NCI-H146 treated with DMSO at 0.1 percent for 48 hours (cell line): Measurements from ENCODE around the gene PPP6R3.
A peak's percentile ranks its signal among the peaks of the same experiment; 100 is the strongest.
"Not testable (repeated sequence)": the region's sequence is repeated elsewhere in the genome, so short reads cannot be mapped to it uniquely, and the experiment has no call there.

Experiments
- DNase-seq: peaks from one replicate; lab custom pipeline; 2025; ENCODE audit not compliant: unreplicated experiment; lab: John Stamatoyannopoulos, UW

The PPP6R3 gene

GRCh38 chr11:68436162-68436888 is 24.2 kb upstream of the PPP6R3 start:
- no peak for DNase-seq

GRCh38 chr11:68436985-68437926 is 23.3 kb upstream of the PPP6R3 start:
- no peak for DNase-seq

GRCh38 chr11:68437927-68438657 is 22.5 kb upstream of the PPP6R3 start:
- no peak for DNase-seq

GRCh38 chr11:68438658-68439259 is 21.8 kb upstream of the PPP6R3 start:
- no peak for DNase-seq

GRCh38 chr11:68439355-68440065 is 21.0 kb upstream of the PPP6R3 start:
- no peak for DNase-seq

- DNase-seq, result peak; percentile 5
These were observed 20.3 kb upstream of the PPP6R3 start for GRCh38 chr11:68440224-68440623.

- DNase-seq, result peak; percentile 91
These were observed 18.9 kb upstream of the PPP6R3 start for GRCh38 chr11:68441466-68442230.

- DNase-seq, result peak; percentile 21
These were observed 18.1 kb upstream of the PPP6R3 start for GRCh38 chr11:68442433-68442832.

- DNase-seq, result no peak
These were observed 16.0 kb upstream of the PPP6R3 start for GRCh38 chr11:68444566-68444965.

GRCh38 chr11:68445531-68446035 is 15.0 kb upstream of the PPP6R3 start:
- no peak for DNase-seq

GRCh38 chr11:68446046-68446725 is 14.4 kb upstream of the PPP6R3 start:
- no peak for DNase-seq

- DNase-seq, result peak; percentile 10
These were observed 13.3 kb upstream of the PPP6R3 start for GRCh38 chr11:68447015-68447801.

- DNase-seq, result not testable (repeated sequence)
These were observed 12.6 kb upstream of the PPP6R3 start for GRCh38 chr11:68447914-68448313.

GRCh38 chr11:68448604-68449011 is 11.9 kb upstream of the PPP6R3 start:
- DNase-seq, result no peak

GRCh38 chr11:68449951-68450350 is 10.6 kb upstream of the PPP6R3 start:
- no peak for DNase-seq

- no peak for DNase-seq
These were observed 9.8 kb upstream of the PPP6R3 start for GRCh38 chr11:68450711-68451110.

GRCh38 chr11:68454767-68455166 is 5.8 kb upstream of the PPP6R3 start:
- no peak for DNase-seq

GRCh38 chr11:68455485-68455884 is 5.1 kb upstream of the PPP6R3 start:
- no peak for DNase-seq
